ENCODE data around the gene PKP4.

The PKP4 gene

GRCh38 chr2:158645299-158645698 is 188.5 kb downstream of the PKP4 start:
- DNase-seq (ENCODE audit: low read depth, low spot score): no peak

GRCh38 chr2:158647436-158648231 is 190.9 kb downstream of the PKP4 start:
- DNase-seq (ENCODE audit: low read depth, low spot score): no peak

- DNase-seq (ENCODE audit: low read depth, low spot score): no peak
Measured at GRCh38 chr2:158649846-158650245, 193.1 kb downstream of the PKP4 start.

- no peak for DNase-seq (ENCODE audit: low read depth, low spot score)
Measured at GRCh38 chr2:158650646-158651357, 194.1 kb downstream of the PKP4 start.

- no peak for DNase-seq (ENCODE audit: low read depth, low spot score)
Measured at GRCh38 chr2:158651358-158652057, 194.8 kb downstream of the PKP4 start.

GRCh38 chr2:158655628-158656027 is 198.9 kb downstream of the PKP4 start:
- DNase-seq (ENCODE audit: low read depth, low spot score): no peak

GRCh38 chr2:158656492-158657229 is 199.9 kb downstream of the PKP4 start:
- no peak for DNase-seq (ENCODE audit: low read depth, low spot score)

GRCh38 chr2:158658396-158658795 is 201.6 kb downstream of the PKP4 start:
- no peak for DNase-seq (ENCODE audit: low read depth, low spot score)

GRCh38 chr2:158659483-158659882 is 202.7 kb downstream of the PKP4 start:
- no peak for DNase-seq (ENCODE audit: low read depth, low spot score)

- no peak for DNase-seq (ENCODE audit: low read depth, low spot score)
Measured at GRCh38 chr2:158661231-158661630, 204.5 kb downstream of the PKP4 start.

- no peak for DNase-seq (ENCODE audit: low read depth, low spot score)
Measured at GRCh38 chr2:158662421-158662820, 205.7 kb downstream of the PKP4 start.

GRCh38 chr2:158663796-158664195 is 207.0 kb downstream of the PKP4 start:
- no peak for DNase-seq (ENCODE audit: low read depth, low spot score)

- no peak for DNase-seq (ENCODE audit: low read depth, low spot score)
Measured at GRCh38 chr2:158664987-158665386, 208.2 kb downstream of the PKP4 start.

- DNase-seq (ENCODE audit: low read depth, low spot score): no peak
Measured at GRCh38 chr2:158665536-158666302, 209.0 kb downstream of the PKP4 start.

GRCh38 chr2:158666969-158667368 is 210.2 kb downstream of the PKP4 start:
- DNase-seq (ENCODE audit: low read depth, low spot score): no peak

- no peak for DNase-seq (ENCODE audit: low read depth, low spot score)
Measured at GRCh38 chr2:158667586-158667985, 210.8 kb downstream of the PKP4 start.

- no peak for DNase-seq (ENCODE audit: low read depth, low spot score)
Measured at GRCh38 chr2:158668001-158668765, 211.4 kb downstream of the PKP4 start.

GRCh38 chr2:158670292-158670691 is 213.5 kb downstream of the PKP4 start:
- DNase-seq (ENCODE audit: low read depth, low spot score): no peak

- DNase-seq (ENCODE audit: low read depth, low spot score): no peak
Measured at GRCh38 chr2:158671360-158672245, 214.9 kb downstream of the PKP4 start.

Measured in brain pericyte (primary cell).